ENCODE results near the gene DLG2.
"Not testable (repeated sequence)": the region's sequence is repeated elsewhere in the genome, so short reads cannot be mapped to it uniquely, and the experiment has no call there.

Gene DLG2

GRCh38 chr11:85301895-85302678 lies 325.1 kb downstream of the DLG2 start:
- DNase-seq, result no peak

GRCh38 chr11:85299258-85299942 lies 327.7 kb downstream of the DLG2 start:
- DNase-seq, result no peak

GRCh38 chr11:85295694-85296271 lies 331.4 kb downstream of the DLG2 start:
- DNase-seq, result no peak

GRCh38 chr11:85281550-85281949 lies 345.6 kb downstream of the DLG2 start:
- DNase-seq, result no peak

- no peak for DNase-seq
Observed at GRCh38 chr11:85279267-85279666, 347.9 kb downstream of the DLG2 start.

- no peak for DNase-seq
Observed at GRCh38 chr11:85277693-85278092, 349.5 kb downstream of the DLG2 start.

GRCh38 chr11:85276332-85276731 lies 350.8 kb downstream of the DLG2 start:
- DNase-seq, result no peak

- DNase-seq, result not testable (repeated sequence)
Observed at GRCh38 chr11:85270315-85270714, 356.8 kb downstream of the DLG2 start.

- DNase-seq, result no peak
Observed at GRCh38 chr11:85269109-85269508, 358.0 kb downstream of the DLG2 start.

- no peak for DNase-seq
Observed at GRCh38 chr11:85266646-85267045, 360.5 kb downstream of the DLG2 start.

- no peak for DNase-seq
Observed at GRCh38 chr11:85263328-85263727, 363.8 kb downstream of the DLG2 start.

- DNase-seq, result no peak
Observed at GRCh38 chr11:85257837-85258236, 369.3 kb downstream of the DLG2 start.

GRCh38 chr11:85256433-85256832 lies 370.7 kb downstream of the DLG2 start:
- DNase-seq, result no peak

GRCh38 chr11:85249482-85249881 lies 377.7 kb downstream of the DLG2 start:
- DNase-seq, result no peak

GRCh38 chr11:85247797-85248196 lies 379.3 kb downstream of the DLG2 start:
- no peak for DNase-seq

- no peak for DNase-seq
Observed at GRCh38 chr11:85238906-85239305, 388.2 kb downstream of the DLG2 start.

- DNase-seq, result not testable (repeated sequence)
Observed at GRCh38 chr11:85238038-85238437, 389.1 kb downstream of the DLG2 start.

GRCh38 chr11:85236211-85236610 lies 390.9 kb downstream of the DLG2 start:
- no peak for DNase-seq

GRCh38 chr11:85232559-85232958 lies 394.6 kb downstream of the DLG2 start:
- DNase-seq, result no peak

GRCh38 chr11:85231588-85231987 lies 395.6 kb downstream of the DLG2 start:
- DNase-seq, result no peak

GRCh38 chr11:85229723-85230122 lies 397.4 kb downstream of the DLG2 start:
- DNase-seq, result not testable (repeated sequence)

GRCh38 chr11:85196968-85197367 lies 430.2 kb downstream of the DLG2 start:
- DNase-seq, result no peak

GRCh38 chr11:85195934-85196333 lies 431.2 kb downstream of the DLG2 start:
- no peak for DNase-seq

GRCh38 chr11:85187992-85188391 lies 439.2 kb downstream of the DLG2 start:
- DNase-seq, result no peak
